Stimulated activated CD4-positive, alpha-beta T cell treated with anti-CD3 and anti-CD28 coated beads, TNF-alpha, amount 100 ng/mL, for 4 hours (primary cell): ENCODE measurements around the gene HOXB3.

Source experiments
- DNase-seq, 3 experiments: peaks; one replicate each; pipeline ENCODE4 v3.0.0-alpha.2; 2020; ENCODE audit warnings: low read depth in 3 of 3

HOXB3 gene

DNA sequence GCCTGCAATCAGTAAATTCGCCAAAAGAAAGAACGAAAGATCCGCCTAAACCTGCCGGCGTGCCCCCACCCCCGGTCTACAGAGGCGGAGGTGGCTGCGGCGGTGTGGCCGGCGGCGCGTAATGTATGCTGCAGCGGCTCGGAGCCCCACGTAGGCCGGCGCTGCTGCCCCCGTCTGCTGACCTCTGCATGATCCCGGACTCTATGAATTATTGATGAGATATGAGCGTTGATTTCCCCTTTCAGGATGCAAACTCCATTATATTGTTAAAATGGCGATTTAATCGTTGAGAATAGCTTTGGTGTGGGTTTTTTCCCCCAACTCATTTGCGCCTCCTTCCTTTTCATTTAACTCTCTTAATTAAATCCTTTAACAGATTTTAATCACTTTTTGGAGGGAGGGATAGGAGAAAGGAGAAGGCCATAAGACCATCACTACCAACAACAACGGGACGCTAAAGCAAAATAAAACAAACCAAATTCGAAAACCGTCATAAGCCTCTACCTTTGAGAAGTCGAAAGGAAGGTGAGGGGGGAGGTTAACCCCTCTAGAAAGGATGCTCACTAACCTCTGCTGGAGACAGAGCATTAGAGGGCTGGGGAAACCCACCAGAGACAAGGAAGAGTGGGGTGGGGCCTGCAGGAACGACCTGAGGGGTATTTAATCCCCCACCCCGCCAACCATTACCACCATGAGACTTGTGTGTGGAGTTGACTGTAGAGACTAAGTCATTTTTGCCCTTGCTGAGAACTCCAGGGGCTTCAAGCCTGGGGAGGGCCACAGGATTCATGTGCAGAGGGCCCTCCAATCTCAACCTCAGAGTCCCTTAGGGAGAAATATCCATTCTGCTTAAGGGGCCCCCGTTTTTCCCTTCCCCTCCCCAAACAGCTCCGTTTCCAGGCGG lies 3.4 kb downstream of the HOXB3 start:
- DNase-seq: no peak

DNA sequence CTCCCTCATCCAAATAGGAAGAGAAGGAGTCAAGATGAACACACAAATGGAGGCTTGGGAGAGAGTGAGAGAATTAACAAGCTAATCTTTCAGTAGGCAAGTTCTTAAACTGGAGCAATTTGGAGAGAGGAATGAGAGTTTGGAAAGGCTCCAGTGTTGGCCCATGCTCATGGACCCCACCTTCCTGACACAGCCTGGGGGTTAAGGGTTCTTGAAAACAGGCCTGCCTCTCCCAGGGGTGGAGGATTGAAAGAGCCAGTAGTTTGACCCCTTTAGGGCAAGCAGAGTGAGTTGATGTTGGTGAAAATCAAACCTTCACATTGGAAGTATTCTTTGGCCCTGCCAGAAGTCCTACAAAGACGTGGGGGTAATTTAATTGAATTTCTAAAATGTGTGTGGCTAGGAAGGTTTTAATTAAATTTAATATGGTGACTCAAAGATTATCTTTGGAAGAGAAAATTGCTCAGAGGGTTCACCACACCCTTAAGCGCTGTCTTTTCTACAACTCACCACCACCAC lies 5.8 kb downstream of the HOXB3 start:
- DNase-seq: no peak

DNA sequence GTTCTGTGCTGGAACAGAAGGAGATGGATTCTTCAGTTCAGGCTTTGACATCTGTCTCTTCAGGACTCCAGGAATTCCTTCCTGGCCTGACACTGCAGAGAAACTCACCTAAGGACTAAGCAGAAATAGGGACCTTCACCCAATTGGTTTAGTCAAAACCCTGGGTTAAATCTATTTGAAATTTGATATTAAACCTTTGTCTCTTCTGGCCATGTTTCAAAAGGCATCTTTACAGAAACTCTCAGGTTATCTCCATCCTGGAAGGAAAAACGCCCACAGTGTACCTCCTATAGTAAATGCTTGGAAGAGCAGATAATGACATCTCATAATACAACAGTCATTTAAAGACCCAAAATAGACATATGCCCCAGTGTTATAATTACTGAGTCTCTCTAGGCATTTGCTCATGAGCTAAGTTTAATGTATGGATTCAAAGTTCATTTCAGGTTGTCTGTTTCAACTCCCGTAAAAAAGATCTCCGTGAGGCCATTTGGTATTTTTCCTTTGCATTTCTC lies 6.3 kb downstream of the HOXB3 start:
- no peak for DNase-seq

DNA sequence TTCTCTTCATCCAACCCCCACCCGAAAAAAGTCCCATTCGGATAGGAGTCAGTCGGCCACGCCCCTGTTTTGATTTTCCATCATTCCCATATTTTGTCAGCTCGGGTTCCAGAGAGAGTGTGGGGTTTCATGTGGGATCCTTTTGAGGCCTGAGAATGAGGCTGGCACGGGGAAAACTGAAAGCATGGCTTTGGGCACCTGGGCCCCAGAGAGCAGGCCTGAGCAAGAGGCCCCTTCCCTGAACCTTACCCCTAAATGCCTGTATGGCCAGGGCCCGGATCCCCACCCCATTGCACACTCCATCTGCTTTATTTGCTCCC lies 7.3 kb downstream of the HOXB3 start:
- DNase-seq: no peak

DNA sequence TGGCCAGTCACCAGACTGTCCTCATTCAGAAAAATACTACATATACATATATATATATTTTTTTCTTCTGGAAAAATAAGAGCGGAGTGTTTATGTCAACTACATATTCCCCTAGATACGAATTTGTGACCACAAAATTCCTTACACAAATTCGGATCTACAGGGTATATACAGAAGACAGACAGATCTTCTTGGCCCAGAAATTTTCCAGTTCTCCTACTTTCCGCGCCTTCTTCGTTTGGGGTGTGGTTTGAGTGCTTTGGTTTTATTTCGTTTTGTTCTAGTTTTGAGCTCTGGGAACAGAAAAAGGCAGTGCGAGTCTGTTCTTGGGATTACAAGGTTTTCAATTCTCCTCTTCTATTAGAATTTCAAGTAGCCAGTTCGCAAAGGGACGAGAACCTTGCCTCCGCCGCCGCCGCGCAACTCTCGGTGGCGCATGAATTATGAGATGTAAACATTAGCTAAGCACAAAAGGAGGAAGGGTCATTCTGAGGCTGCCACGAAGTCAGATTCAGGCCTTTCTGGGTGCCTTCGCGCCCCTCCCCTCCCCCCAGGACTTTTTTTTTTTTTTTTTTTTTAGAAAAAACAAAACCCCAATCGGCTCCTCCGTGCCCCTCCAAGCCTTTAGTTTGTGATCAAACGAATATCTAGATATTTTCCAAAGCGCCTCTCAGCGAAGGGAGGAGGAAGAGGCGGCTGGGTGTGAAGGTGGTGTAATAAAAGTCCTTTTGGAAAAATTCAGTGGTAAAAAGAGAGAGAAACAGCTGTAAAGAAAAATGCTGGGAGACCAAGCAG lies 10.1 kb downstream of the HOXB3 start:
- no peak for DNase-seq

DNA sequence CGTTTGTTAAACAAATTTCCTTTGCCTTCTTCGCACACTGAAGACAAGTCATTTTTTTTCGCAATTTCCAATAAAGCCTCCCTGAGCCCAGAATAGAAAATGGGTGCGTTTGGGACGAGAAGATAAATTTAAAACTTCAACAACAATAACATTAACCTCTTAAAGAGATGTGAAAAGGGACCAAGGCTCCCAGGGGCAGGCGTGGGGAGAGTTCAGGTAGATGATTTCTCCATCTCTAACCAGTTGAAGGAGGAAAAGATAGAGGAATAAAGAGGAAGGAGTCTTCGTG lies 10.6 kb downstream of the HOXB3 start:
- no peak for DNase-seq

DNA sequence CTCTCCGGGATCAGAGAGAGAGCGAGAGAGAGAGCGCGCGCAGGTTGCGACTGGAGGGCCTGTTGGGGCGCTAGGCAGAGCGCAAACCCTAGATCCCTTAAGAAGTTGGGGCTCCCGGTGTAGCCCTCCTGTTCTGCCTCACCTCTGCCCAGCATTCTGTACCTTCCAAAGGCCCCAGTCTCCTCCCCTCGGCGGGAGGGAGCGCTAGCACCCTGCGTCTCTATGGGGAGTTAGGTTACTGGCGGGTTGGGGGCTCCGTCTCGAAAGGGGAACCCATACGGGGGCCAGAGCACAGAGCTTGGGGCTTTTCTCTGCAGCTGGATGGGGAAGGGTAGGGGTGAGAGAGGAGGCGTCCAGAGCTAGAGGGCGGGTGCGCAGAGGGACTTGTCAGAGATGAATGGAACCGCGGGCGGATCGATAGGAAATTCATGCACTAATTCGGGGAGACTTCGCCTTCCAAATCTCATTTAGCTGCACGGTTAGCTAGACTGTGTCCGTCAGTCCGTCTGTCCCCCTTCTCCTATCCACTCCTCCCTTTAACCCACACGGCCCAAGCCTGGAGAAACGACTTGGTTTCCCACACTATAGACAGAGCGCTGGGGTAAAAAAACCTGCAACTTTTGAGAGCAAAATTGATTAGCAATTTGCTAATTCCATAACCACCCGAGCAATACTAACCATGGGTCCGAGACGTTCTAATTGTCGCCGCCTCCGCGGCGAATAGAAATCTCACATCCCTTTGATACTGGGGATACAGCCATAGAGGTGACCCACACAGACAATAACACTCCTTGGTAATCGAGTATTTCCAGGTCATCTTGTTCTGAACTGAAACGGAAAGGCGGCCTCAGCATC lies 11.2 kb downstream of the HOXB3 start:
- no peak for DNase-seq

DNA sequence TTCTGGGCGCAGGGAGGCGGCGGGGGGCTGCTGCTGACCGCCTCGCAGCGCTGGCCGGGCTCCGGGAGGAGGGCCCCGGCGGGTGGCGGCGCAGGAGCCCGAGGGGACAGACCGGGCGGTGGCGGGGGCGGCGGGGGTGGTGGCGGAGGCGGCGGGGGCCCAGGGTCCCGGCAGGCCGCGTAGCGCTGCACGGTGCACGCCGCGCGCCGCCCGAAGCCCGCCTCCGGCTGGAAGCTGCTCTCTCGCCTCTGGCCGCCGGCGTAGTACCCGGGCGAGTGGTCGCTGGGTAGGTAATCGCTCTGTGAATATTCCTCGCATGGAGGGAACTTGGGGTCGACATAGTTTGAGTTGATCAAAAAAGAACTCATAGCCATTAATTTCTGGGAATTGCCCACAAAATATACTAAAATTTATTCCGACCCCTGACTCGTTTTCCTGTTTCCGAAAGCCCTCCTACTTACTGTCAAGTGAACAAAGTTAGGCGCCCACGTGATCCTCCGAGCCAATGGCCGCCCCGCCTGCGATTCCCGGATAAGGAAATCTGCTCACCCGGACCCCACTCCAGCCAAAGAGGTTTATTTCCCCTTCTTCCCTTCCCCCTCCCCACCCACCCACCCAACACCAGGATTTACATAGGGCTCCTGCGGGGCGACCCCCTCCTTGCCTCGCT lies 12.0 kb downstream of the HOXB3 start, which contains the start of gene HOXB4:
Gene HOXB4, minus strand, starts transcription at position 405 of the 670 bp plus-strand sequence. Its CDS starts 31 bp downstream, at position 374.
- DNase-seq: peak in 2 of 3 experiments; percentile 37 to 45

DNA sequence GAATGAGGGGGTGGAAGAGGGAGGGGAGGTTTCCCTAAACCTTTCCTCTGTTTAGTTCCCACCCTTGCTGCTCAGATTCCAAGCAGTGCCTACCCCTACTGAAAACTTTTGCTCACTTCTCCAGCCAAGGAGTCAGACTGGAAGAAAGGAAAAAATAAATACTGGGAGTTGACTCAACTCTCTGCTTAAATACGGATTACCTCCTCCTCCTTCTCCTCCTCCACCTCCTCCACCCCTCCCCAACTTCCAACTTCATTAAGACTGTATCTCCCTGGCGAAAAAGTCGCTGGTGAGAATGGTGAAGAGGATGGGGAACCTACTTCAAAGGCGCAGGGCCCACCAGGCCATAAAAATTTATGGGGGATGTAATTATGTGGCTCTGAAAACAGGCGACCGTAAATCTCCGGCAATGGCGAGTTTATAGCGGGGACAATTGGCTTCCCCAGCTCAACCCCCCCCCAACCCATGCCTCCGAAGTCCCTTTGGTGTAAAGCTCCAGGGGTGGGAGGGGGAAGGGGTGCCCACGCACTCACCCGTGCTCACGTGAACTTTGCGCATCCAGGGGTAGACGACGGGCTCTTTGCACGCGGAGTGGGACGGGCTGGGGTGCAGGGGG lies 12.6 kb downstream of the HOXB3 start:
- no peak for DNase-seq

DNA sequence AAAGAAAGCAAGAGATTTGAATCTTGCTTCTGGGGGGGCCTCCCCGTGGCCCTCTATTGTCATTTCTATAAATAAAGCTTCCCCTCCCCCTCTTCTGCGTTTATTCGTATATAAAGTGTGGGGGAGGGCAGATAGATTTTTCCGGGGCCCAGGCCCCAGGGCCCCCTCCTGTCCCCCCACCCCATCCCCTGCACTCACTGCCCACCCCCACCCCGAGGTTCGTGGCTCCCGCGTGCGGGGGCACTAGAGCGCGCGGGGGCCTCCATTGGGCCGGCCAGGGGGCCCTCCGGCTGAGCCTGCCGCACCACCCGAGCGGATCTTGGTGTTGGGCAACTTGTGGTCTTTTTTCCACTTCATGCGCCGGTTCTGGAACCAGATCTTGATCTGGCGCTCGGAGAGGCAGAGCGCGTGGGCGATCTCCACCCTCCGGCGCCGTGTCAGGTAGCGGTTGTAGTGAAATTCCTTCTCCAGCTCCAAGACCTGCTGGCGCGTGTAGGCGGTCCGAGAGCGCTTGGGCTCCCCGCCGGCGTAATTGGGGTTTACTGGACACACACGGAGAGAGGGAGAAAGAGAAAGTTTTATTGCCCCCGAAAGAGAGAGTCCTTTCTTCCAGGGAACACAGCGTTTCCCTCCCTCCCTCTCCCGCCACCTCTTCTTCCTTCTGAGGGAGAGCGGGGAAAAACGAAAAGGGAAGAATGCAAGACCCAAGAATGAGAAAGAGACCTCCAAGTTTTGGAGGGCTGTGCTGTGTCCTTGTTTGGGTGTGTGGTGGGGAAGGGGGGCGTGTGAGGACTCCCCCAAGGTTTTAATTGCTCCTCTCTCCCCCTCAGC lies 13.3 kb downstream of the HOXB3 start:
- DNase-seq: no peak

DNA sequence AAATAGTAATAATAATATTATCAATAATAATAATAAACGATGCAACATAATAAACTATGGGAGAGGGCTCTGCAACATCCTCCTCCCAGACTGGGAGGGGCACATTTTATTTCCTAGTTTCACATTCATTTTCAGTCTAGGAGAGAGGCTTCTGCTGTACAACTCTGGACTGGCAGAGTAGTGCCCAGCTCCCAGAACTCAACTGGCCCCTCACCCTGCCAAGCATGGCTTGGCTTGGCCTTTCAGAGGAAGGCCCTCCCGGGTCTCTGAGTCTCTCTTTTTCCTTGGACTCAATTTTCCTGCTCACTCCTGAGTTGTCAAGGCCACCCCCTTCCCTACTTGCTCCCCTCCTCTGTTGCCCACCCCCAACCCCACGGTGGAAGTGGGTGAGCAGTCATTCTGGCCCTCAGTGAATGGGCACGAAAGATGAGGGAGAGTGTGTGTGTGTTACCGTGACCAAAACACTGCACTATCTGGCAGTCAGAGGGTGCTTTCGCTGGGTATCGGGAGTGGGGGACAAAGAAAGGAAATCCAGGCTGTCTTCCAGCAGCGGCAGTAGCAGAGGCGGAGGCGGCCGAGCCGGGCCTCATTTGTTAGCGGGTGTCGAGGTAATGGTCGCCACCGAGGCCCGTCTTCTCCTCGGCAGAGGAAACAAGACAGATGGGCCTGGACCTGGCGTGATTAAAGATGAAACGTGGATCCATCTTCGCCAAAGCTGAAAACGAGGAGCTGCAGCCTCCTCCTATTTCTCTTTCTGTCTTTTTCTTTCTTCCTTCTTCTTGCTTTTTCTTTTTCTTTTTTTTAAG lies 14.2 kb downstream of the HOXB3 start:
- DNase-seq: no peak

DNA sequence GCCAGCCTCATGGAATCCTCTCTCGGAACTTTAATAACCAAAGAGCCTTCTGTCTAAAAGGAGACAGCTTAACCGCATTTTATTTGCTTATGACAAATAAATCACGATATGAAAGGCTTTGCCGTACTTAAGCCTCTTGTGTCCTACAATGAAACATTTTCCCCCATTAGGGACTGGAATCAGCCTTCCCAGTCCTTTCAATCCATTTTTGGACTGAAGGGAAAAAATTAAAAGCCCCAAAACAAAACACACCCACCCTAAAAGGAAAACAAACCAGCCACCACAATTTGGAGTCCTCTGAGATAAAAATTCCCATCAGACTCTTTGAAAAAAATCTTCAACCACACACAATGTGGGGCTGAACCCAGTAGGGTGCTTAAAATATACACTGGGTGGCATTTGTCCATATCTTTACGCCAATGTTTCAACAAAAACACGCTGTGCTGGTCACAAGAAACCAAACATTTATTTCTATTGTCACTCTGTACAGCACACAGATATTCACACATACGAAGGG lies 14.9 kb downstream of the HOXB3 start:
- DNase-seq: no peak

DNA sequence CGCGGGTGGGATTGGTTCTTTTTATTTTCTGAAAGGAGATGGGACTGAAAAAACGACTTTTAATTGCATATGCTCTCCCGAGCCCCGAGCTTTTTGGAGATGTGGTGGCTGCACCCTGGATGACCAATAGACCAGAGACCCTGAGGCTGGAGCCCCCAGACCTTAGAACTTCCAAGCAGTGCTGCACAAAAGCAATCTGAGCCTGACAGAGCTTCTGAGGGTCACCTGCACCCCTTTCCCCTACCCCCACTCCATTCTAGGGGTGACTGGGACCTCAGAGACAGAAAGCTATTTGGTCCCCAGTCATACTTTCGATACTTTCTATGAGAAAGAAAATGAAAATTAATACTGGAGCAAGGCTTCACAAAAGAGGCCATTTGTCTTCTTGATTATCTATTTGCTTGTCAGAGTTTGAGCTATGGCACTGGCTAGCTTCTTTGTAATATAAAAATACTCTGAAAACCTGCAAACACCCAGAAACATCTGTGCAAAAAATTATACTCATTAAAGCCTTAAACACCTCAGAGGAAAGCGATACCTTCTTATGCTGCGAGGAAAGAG lies 15.5 kb downstream of the HOXB3 start:
- DNase-seq: no peak

DNA sequence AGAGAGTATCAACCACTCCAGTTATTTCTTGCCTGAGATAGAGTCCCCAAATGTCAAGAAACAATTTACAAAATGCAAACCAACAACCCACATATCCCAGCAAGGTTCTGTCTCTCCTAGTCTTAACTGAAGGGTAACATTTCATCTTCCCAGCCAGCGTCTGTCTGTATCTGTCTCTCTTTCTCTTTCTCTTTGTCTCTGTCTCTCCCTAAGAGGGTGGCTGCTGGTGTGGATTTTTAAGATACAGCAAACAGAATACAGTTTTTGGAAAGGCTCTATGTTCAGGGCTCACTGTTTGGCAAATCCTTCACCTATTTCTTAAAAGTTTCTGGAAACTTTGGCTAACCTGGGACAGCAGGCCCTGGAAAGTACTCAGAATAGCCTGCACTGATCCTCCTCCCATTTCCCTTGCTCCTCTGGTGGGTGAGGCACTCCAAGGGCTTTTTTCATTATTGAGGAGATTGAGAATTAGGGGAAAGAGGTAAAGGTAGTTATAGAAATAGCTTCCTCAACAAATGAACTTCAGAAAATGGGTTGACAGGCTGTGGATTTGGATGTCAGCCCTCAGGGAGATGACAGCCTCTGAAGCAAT lies 18.1 kb downstream of the HOXB3 start:
- DNase-seq: no peak

DNA sequence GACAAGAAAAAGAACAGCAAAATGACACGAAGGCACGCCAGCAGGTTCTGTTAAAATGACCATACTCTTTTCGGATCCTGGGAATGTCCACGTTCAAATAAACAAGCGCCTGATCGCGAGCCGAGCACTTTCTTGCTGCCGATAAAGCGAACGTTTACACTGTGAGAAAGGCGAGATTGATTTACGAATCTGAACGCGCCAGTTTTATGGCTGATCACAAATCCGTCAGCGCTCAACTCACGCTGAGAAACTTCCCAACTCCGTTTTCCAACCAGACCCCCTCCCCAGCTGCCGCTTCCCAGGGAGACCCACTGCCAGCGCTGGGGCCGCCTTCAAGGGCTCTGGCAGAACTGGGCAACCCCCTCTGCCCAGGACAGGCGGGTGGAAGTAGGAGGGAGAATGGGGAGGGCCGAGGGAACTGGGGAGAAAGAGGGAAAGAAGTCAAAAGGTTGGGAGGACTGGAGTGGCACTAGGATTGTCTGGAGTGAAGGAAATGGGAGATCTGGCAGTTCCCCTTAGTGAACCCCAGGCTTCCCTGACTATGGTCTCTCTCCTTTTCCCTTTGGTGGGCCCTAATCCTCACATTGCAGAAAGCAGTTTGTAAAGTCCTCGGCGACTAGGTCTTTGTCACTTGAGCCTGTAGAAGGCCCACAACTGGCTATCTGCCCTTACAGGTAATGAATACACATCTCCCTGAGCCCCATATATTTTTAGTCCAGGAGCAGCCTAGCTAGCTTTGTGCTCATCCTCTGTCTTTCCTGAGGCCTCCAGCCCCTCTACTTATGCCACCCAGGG lies 18.8 kb downstream of the HOXB3 start:
- DNase-seq: no peak

DNA sequence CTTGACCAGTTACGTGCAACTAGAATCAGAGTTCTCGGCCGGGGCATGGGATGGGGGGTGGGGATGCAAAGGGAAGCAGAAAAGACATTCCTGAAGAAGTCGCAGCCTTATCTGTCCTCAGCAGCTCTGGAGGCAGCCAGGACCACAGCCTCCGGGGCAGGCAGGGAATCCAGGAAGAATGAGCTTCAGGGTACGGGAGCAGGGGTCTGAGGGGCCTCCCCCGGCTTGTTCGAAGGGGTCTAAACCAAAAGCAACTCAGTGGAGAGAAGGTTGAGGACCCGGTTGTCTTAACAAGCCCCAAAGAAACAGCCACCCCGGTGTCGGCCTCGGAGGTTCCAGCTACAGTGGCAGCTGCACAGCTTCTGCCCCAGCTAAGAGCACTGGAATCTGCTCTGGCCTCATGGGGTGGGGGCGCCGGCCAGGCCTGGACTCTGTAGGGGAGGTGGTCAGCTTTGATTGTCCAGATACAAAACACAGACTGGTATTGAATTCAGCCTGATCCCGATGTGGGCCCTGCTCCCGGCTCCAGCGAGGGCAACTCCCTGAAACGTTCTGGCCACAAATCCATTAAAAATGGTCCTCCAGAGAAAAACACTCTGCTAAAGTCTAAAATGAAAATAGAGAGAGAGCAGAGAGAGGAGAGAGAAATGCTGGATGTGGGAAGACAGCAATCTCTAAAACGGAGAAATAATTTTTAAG lies 19.6 kb downstream of the HOXB3 start:
- DNase-seq: no peak
